Hematopoietic multipotent progenitor cell treated with erythropoietin and hydrocortisone succinate and interleukin-3 and kit ligand, for 8 days (in vitro differentiated cells): ENCODE results near the gene SORCS3.

ENCODE experiments used
- DNase-seq: peaks from one replicate; pipeline ENCODE4 v3.0.0-alpha.2; 2015

The SORCS3 gene

DNA sequence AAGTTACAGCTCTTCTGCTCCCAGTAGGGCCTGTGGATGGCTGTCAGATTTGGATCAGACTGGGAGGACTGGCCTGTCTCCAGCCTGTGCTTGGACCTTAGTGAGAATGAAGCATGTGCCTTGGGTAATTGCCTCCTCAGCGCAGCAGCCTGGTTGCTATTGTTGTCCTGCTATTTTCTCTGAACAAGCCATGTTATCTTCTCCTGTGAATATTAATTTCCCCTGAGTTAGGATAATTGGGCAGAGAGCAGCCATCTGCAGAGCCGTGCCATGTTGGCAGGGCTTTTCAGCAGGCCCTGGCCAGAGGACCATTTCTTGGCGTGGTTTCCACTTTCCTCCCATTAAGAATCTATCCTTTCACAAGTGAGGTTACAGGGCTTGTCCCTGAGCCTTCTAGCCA, 497.3 kb downstream of the SORCS3 start:
- no peak for DNase-seq

DNA sequence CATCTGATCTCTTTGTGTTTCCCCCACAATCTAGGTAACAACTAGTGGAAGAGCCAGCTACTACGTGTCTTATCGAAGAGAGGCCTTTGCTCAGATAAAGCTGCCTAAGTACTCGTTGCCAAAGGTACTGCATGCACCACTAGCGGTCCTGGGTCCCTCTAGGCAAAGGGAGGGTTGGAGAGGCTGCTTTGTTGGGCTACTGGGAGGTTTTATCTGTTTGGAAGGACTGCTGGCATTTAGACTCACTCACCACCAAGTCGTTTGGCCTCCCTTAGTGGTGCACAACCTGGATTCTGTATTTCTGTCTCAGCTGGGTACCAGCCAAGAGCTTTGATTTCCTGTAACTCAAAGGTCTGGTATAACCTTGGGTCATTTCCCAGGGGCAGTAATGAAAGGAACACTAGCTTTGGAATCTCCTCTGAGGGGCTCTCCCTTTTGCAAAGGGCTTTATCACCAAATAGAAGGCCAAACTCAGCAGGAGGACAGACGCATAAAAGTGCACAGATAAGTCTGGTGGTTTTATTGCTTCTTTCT, 498.3 kb downstream of the SORCS3 start:
- DNase-seq, result no peak

DNA sequence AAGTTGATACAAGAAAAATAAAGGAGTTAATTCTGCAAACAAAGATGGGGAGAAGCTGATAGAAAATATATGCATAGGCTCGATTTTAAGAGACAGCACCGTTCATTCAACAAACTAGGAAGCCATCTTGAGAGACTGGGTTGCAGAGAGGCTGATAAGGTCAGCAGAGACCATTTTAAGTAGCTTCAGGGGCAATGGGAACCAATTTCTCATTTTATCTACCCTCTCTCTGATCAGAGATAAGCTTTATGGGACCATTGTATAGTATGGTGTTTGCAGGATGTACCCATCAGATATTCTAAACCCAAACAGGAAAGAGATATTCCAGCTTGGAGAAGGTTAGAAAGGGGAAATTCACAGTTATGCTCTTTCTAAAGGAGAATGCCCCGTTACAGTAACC, 499.5 kb downstream of the SORCS3 start:
- DNase-seq, result no peak

DNA sequence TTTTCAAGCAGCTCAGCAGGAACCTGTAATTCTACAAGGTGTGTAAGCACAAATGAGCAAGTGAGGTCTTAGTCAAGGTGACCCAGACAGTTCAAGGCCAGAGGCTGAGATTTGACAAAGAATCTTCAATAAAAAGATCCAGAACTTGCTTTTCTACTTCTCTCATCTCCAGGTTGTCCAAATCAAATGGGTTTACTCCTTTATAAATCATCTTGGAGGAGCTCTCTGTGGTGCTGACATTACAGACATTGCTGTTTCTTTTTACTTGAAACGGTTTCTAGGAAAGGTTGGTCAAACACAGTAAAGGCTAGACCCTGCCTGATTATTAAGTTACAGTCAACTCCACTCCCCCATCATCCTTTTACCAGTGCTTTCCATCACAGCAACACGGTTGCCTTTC, 504.6 kb downstream of the SORCS3 start:
- DNase-seq, result no peak

DNA sequence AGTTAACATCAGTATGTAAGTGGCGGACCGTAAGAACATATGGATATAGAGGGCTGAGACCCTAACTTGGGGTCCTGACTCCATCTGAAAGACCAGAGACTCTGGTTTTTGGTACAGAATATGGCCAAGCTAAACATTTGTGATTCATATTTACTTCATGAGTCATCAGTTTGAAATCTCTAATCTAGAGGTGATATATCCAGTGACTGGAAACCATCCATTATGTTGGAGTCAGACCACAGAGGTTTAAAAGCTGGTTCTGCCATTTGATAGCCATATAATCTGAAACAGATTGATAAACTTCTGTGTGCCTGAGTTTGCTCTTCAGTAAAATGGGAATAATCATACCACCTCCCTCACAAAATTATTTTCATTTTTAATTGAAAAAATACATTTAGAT, 505.3 kb downstream of the SORCS3 start:
- DNase-seq, result no peak

DNA sequence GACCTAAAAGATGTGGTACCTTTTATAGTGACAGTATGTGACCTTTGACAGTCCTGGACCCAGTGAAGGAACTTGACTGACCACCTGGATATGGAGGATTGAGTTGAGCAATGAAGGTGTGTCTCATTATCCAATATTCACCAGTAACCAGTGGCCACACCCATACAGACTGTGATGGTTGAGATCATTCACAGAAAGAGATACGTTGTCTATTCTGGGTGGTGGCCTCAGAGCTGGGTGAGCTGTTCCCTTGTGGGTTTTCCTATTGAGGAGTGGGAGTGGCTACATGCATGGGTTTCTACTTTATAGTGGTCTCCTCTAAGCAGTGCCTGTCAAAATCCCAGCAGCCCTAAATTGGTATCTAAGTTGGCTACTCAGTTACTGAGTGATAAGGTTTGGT, 507.4 kb downstream of the SORCS3 start:
- DNase-seq, result no peak

DNA sequence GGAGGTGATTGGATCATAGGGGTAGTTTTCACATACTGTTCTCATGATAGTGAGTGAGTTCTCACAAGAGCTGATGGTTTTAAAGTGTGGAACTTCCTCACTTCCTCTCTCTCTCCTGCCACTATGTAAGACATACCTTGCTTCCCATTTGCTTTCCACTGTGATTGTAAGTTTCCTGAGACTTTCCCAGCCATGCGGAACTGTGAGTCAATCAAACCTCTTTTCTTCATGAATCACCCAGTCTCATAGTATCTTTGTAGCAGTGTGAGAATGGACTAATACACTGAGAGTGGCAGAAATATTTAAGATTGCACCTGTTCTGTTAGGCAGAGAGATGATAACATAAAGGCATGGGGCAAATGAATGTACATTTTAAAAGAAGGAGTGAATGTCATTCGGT, 507.8 kb downstream of the SORCS3 start:
- DNase-seq, result no peak

DNA sequence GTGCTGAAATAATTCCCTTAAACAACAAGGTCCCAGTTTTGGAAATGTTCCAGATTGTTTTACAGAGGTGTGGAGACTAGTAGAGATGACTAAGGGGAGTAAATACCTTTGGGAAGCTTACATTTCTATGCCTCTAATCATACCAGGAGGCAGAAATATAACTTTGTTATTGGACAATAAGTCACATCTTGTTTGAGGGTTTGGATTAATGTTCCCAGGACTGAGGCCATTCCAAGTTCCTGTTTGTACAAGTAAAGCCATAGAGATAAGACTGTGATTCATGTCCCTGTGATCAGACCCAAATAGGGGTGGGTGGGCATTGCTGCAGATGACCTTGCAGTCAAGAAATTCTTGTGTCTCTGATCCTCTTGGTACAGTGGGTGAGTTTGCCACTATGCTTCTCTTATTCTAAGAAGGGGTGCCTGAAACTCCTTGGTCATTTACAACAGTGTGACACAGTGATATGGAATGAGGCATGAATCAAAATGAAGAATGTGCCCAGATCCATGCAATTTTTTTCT, 508.3 kb downstream of the SORCS3 start:
- no peak for DNase-seq

DNA sequence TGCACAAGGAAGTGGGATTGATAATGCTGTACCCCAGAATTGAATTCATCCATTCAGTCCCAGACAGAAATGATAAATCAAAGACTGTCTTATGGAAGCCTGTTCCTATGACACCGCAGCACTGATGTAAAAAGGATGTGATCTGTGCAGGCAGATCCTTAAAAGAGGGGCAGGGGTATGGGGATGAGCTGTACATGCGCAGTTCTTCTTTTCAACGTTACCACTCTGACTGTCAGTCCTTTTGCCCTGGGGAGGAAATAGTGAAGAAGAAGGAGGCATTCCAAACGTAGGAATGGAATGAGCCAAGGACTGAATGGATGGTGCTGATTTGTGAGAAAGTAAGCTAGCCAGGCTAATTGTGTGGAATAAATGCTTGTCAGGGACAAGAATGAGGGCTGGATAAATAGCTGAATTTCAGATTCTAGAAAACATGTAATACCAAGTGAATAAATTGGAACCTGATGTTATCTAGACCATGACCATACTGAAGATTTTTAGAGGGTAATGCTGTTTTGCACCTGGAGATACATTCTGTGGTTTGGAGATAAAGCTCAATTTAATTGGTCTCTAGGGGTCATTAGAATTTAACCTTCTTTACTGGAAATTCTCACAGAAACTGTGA, 509.3 kb downstream of the SORCS3 start:
- no peak for DNase-seq

DNA sequence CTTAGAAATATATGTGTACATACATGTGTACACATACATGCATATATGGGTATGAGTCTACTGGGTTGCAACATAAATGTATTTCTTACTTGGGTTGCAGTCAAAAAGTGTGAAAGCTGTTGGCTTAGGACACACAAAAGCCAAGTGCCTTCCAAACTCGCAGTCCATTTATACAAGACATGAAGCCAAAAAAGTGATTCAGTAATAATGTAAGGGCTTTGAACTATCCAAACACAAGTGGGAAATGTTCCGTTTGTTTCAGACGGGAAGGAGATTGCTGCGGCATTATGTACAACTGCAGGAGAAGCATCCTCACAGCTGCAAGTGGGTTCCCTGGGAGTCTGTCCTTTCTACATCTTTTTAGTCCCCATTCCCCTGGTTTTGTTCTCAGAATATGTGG, 513.6 kb downstream of the SORCS3 start:
- no peak for DNase-seq

DNA sequence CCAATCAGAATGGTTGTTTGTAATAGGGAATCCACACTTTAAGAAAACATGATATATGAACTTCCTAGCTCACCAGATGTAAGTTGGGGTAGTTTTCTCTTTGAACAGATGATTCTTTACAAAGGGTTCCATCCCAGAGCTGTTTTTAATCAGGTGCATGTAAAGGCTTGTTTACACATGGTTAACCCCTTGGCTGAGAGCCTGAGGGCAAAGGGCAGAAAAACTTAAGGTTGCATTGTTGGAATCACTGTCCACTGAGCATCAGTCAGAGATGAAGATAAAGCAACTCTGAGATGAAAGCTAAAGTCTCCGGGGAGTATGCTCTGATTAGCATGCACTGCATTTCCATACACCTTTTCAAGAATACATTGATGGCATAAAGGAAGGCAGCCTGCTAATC, 518.2 kb downstream of the SORCS3 start:
- DNase-seq, result no peak

DNA sequence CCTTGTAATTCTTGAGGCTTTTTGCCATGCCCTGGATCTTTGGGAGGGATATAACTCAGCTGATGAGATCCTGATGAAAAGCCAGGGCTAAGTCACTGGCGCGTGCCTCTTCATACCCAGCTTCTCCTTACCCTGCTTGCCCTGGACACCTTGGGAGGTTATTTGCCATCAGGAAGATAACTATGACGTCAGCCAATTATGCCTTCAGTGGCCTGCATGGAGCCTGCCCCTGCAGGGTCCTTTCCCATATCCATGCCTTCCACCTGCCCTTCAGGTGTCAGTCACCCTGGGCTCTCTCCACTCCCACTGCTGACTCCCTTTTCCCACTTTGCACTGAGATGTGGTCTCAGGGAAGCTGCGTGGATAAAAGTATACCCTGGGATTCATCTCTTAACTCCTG, 520.1 kb downstream of the SORCS3 start:
- DNase-seq, result no peak

DNA sequence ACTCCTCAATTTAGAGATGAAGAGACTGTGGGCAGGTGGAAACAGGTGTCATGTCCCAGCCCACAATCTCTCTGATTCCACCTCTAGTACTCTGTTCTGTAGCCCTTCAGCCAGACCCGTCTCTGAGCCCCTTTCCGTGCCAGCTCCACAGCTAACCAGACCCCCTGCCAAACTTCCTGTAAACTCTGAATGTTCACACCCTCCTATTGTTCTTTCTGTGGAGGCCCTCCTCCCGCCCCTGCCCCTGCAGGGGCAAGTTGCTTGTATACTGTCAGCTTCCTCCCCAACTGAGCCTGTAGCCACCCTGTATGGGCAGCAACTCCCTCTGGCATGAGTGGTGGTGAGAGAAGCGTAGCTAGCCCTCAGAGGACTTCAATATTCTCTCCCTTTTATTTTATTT, 520.7 kb downstream of the SORCS3 start:
- no peak for DNase-seq

DNA sequence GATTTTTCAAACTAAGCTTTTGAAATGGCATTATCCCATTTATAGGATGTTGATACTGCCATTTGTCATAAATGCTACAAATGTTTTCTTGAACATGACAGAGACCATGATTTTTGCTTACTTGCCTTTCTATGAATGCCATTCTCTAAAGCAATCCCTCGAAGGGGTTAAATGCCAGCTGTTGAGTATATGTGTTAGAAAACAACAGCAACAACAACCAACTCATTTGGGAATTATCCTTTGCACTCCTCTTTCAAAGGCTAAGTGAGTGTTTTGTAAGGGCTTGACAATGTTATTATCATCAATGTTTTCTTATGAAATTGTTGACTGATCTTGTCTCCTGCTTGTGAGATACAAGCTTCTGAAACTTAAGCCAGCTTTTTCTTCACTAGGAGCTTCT, 529.4 kb downstream of the SORCS3 start:
- DNase-seq, result no peak

DNA sequence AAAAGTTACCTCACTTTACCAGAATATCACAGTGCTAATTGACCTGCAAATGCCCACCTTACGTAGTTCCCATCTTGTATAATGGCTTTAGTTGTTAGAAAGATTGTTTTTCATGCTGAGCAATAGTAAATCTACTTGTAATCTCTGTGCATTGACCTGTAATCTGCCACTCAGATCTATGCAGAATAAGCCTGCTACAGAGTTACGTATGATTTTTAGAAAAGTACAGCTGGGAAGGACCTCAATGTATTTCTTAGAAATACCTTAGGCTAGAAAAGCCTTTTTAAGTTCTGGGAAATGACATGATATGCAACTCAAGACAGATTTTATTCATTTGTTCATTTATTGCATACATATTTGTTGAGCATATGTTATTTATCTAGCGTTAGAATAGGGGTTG, 530.9 kb downstream of the SORCS3 start:
- no peak for DNase-seq

DNA sequence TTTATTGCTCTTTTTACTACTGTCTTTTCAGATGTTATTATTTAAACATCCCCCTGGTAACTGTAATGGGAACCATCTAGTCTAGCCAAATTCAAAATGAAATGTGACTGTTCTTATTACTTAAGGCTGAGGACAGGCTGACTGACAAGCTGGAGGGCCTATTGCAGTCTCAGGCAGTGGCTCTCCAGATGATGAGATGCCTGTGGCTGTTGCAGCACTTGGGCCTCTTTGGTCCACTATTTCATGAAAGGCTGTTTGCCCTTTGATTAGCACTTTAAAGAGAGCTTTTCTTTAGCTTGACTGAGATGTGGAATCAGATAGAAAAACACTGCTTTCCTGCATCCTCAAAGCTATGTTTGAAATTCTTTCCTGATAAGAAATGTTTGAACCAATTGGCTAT, 540.5 kb downstream of the SORCS3 start:
- no peak for DNase-seq

DNA sequence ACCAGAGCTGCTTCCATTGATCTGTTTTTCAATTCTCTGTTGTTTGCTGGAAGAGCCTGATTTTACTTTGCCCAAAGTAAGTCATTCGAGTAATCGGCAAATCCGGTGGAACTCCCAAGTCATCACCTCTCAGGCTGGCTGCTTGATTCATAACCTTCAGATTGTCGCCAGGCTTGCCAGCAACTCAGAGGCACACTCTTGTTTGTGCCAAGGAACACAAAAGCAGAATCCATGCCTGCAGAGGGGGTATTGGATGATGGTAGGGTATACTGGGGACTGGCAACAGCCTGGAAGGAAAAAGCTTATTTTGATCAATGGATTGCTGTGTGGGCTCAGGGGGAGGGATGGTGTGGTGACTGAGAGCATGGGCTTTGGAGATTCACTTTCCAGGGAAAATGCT, 542.4 kb downstream of the SORCS3 start:
- no peak for DNase-seq

DNA sequence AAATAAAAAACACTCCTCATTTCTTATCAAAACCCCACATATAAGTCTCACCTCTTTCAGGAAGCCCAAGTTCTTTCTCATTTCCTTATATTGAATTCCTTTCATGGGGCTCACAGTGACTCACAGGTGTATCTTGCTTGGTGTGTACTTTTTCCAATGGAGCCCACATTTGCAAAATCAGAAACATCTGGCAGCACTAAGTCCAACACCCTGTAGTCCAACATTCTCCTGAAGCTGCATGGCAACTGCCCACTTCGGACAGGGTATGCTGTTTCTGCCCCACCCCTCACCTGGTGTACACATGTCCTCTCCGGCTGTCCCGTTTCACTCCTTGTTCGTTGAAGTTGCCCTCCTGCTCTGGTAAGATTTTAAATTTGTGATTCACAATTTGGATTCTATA, 544.1 kb downstream of the SORCS3 start:
- no peak for DNase-seq

DNA sequence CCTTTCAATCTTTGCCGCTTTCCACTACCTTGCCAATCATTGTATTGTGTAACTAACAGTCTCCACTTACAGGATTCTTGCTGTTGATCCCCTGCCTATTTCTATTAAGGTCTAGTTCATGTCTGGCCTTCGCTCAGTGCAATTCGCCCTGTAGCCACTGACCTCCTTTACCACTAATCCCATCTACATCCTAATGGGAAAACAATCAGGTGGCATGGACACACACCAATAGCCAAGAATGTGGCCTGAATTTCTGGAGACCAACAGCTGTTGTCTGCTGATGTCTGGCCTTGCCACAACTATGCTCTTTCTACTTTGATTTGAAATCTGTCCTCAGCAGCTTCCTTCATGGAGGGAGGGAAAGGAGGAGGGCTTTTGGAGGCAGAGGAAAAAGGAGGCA, 546.2 kb downstream of the SORCS3 start:
- no peak for DNase-seq

DNA sequence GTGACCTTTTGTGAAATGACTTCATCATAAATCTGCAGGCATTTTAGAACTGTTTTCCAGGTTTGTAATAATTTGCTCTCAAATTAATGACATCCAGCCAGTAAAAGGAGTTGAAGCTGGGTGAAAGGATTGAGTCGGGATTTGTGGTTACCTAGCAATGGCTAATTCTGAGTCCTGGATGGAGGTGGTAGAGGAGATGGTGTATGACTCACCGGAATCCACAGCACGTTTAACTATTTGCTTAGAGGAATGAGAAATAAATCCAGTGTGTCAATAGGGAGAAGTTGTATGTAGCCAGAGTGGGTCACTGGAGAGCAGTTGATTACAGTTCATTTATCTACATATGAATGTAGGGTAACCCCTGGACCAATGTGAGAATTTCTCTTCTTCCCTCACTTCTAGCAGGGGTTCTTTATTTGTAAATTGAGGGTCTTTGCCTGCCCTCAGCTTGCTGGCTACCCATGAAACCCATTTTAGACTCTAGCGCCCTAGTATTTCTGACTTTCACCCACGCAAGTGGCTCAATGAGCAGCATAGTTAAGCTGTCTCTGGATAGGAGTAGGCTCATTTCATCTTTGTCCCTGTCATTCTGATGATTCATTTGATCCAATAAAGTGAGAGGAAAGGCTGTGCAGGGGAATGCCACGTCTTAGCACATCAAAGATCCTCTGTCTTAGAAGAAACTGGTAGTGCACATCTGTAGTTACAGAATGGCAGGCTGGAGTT, 547.8 kb downstream of the SORCS3 start:
- DNase-seq, result no peak

DNA sequence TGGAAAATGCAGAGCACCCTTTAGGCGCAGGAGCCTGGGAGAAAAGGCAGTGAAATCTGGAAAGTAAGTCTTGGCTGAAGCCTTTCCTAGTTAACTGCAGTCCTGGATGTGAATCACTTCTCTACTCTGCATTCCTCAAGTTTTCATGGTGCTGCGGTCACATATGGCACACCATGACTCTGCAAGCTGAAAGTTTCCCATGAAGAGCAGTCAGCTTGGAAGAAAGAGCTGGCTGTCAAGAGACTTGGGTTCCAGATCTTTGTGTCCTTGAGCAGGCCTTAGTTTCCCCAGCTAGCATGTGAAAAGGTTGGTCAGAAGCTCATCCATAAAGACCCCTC, 548.3 kb downstream of the SORCS3 start:
- DNase-seq, result no peak

DNA sequence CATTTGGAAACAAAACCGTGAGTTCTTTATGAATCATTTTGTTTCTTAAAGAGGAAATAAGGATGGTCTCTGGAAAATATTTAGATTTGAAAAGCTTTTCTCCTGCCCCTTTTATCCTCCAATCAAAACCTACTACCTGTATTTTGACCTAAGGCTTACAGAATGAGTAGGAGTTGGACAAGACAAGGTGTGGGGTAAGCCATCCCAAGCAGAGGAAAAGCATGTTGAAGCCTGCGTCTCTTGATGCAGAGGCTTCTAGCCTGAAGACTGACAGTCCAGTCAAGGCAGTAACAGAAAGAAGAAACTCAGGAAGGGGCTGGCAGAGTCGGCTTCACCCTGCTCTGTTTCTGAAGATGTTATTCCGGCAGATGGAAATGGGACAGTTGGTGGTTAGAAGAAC, 551.1 kb downstream of the SORCS3 start:
- DNase-seq, result no peak

DNA sequence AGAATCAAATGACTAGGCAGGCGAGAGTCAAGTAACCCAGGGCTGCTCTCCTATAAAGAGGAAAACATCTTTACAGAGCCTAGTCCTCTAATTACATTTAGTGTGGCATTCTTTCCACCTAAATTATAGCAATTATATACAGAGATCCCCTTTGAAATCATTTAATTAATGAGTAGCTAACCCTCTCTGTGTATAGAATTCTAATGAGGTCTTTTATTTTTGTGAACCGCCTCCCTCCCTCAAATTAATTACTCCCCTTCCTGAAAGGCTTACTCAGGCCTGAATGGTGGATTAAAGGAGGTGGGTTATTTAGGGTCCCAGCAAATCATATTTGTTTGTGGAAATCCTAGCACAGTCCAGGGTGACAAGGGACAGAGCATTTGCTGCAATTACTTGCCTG, 551.8 kb downstream of the SORCS3 start:
- DNase-seq, result no peak

DNA sequence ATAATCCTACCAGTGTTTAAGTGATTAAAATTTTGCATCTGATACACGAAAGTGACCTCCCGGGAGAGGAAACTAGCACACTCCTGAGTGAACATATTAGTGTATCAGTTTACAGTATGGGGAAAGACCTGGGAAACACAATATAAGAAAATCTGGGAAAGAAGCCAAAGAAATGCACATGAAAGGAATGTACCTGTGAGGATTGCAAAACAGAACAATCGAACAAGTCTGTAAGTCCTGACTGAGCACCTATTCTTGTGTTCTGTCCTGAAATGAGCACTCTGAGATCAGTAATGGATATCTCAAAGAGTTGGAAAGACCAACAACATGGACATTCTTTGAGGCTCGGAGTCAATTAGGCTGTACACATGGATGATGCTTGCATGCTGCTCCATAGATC, 554.7 kb downstream of the SORCS3 start:
- no peak for DNase-seq
